Measurements from ENCODE around the gene GNAO1.
A peak's percentile ranks its signal among the peaks of the same experiment; 100 is the strongest.

GNAO1 gene

GRCh38 chr16:56298948-56299596 is 107.8 kb downstream of the GNAO1 start:
- no peak for ATAC-seq
- TF ChIP-seq ESRRG (CRISPR knock-in tag; IDR thresholded peaks at IDR 0.05): no peak
- no peak for TF ChIP-seq BACH2 (CRISPR knock-in tag; IDR thresholded peaks at IDR 0.05; ENCODE audit: borderline replicate concordance)
- no peak for TF ChIP-seq ZC3H10 (CRISPR knock-in tag; IDR thresholded peaks at IDR 0.05)
- TF ChIP-seq ZFP3 (CRISPR knock-in tag; IDR thresholded peaks at IDR 0.05): no peak
- TF ChIP-seq SNAI2 (CRISPR knock-in tag; IDR thresholded peaks at IDR 0.05): no peak
- TF ChIP-seq, protein P1, sequence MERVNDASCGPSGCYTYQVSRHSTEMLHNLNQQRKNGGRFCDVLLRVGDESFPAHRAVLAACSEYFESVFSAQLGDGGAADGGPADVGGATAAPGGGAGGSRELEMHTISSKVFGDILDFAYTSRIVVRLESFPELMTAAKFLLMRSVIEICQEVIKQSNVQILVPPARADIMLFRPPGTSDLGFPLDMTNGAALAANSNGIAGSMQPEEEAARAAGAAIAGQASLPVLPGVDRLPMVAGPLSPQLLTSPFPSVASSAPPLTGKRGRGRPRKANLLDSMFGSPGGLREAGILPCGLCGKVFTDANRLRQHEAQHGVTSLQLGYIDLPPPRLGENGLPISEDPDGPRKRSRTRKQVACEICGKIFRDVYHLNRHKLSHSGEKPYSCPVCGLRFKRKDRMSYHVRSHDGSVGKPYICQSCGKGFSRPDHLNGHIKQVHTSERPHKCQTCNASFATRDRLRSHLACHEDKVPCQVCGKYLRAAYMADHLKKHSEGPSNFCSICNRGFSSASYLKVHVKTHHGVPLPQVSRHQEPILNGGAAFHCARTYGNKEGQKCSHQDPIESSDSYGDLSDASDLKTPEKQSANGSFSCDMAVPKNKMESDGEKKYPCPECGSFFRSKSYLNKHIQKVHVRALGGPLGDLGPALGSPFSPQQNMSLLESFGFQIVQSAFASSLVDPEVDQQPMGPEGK (CRISPR knock-in tag; IDR thresholded peaks at IDR 0.05; ENCODE audit: borderline replicate concordance): no peak
- TF ChIP-seq CSRNP3 (CRISPR knock-in tag; IDR thresholded peaks at IDR 0.05): no peak
- TF ChIP-seq ZNF8 (CRISPR knock-in tag; IDR thresholded peaks at IDR 0.05): no peak
- no peak for TF ChIP-seq PPARA (CRISPR knock-in tag; IDR thresholded peaks at IDR 0.05; ENCODE audit: borderline replicate concordance)
- TF ChIP-seq TOX (CRISPR knock-in tag; IDR thresholded peaks at IDR 0.05; ENCODE audit: borderline replicate concordance): no peak
- no peak for TF ChIP-seq TCF4 (CRISPR knock-in tag; IDR thresholded peaks at IDR 0.05; ENCODE audit: borderline replicate concordance)
- TF ChIP-seq ZFP30 (CRISPR knock-in tag; IDR thresholded peaks at IDR 0.05): no peak
- TF ChIP-seq ARNTL (CRISPR knock-in tag; IDR thresholded peaks at IDR 0.05; ENCODE audit: borderline replicate concordance, low read depth): no peak
- TF ChIP-seq GLIS3 (CRISPR knock-in tag; IDR thresholded peaks at IDR 0.05): no peak
- no peak for TF ChIP-seq ZNF70 (CRISPR knock-in tag; IDR thresholded peaks at IDR 0.05)
- TF ChIP-seq OSR1 (CRISPR knock-in tag; IDR thresholded peaks at IDR 0.05): no peak
- TF ChIP-seq CREB5 (CRISPR knock-in tag; IDR thresholded peaks at IDR 0.05; ENCODE audit: low read depth): no peak
- TF ChIP-seq, protein P2, sequence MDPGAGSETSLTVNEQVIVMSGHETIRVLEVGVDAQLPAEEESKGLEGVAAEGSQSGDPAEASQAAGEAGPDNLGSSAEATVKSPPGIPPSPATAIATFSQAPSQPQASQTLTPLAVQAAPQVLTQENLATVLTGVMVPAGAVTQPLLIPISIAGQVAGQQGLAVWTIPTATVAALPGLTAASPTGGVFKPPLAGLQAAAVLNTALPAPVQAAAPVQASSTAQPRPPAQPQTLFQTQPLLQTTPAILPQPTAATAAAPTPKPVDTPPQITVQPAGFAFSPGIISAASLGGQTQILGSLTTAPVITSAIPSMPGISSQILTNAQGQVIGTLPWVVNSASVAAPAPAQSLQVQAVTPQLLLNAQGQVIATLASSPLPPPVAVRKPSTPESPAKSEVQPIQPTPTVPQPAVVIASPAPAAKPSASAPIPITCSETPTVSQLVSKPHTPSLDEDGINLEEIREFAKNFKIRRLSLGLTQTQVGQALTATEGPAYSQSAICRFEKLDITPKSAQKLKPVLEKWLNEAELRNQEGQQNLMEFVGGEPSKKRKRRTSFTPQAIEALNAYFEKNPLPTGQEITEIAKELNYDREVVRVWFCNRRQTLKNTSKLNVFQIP (CRISPR knock-in tag; IDR thresholded peaks at IDR 0.05; ENCODE audit: borderline replicate concordance, low read depth): no peak

- TF ChIP-seq CREB5 (CRISPR knock-in tag; IDR thresholded peaks at IDR 0.05; ENCODE audit: low read depth) (no peak), RARB (CRISPR knock-in tag; IDR thresholded peaks at IDR 0.05) (no peak), ARNTL (CRISPR knock-in tag; IDR thresholded peaks at IDR 0.05; ENCODE audit: borderline replicate concordance, low read depth) (no peak), ESRRG (CRISPR knock-in tag; IDR thresholded peaks at IDR 0.05) (no peak), ZNF565 (CRISPR knock-in tag; conservative IDR thresholded peaks at IDR 0.05; ENCODE audit: low read depth) (no peak)
- ATAC-seq: peak; percentile 21; the same call in 1 of the 3 replicates
Measured at GRCh38 chr16:56300242-56300623, 108.9 kb downstream of the GNAO1 start.

- ATAC-seq: no peak
- TF ChIP-seq BACH2 (CRISPR knock-in tag; IDR thresholded peaks at IDR 0.05; ENCODE audit: borderline replicate concordance) (no peak), ZFP3 (CRISPR knock-in tag; IDR thresholded peaks at IDR 0.05) (no peak), ISL1 (CRISPR knock-in tag; IDR thresholded peaks at IDR 0.05) (no peak), CREB5 (CRISPR knock-in tag; IDR thresholded peaks at IDR 0.05; ENCODE audit: low read depth) (no peak), CSRNP3 (CRISPR knock-in tag; IDR thresholded peaks at IDR 0.05) (no peak), RARB (CRISPR knock-in tag; IDR thresholded peaks at IDR 0.05) (no peak), ZFP30 (CRISPR knock-in tag; IDR thresholded peaks at IDR 0.05) (no peak)
Measured at GRCh38 chr16:56300891-56301850, 109.9 kb downstream of the GNAO1 start.
